BE2C (cell line): ENCODE results near the gene SAP30L.

Source experiments
- DNase-seq: peaks from one replicate; pipeline ENCODE4 v3.0.0-alpha.2; 2020
- H3K27me3 ChIP-seq: fragments of 250-450 bp; sonication (Bioruptor Pico); 2 replicates; pipeline ENCODE4 v1.5.1; 2020; ENCODE audit warnings: mild to moderate bottlenecking
- H3K36me3 ChIP-seq: fragments of 250-450 bp; sonication (Bioruptor Pico); 2 replicates; pipeline ENCODE4 v1.5.1; 2020; ENCODE audit warnings: mild to moderate bottlenecking
- H3K4me1 ChIP-seq: fragments of 250-450 bp; sonication (Bioruptor Pico); 2 replicates; pipeline ENCODE4 v1.5.1; 2020
- H3K4me3 ChIP-seq: 2 replicates; pipeline ENCODE4 v1.5.1; 2011; ENCODE audit warnings: low read depth, low read length
- H3K9me3 ChIP-seq: fragments of 250-450 bp; sonication (Bioruptor Pico); 2 replicates; pipeline ENCODE4 v1.5.1; 2020
- TF ChIP-seq, protein P1 (sequence below): IDR thresholded peaks from 2 replicates; pipeline ENCODE4 v1.5.1; 2012; ENCODE audit warnings: mild to moderate bottlenecking, low read depth, low read length

The SAP30L gene

GRCh38 chr5:154406826-154407225 lies 39.0 kb upstream of the SAP30L start:
- Histone ChIP-seq H3K9me3 (no peaks in the 10 kb centered on the region), H3K36me3 (no peaks in the 10 kb centered on the region), H3K27me3 (no peaks in the 10 kb centered on the region), H3K4me1 (peaks cover 4% of the 10 kb centered on the region; the same call in 1 of the 2 replicates), H3K4me3 (no peak overlapping the region)
- TF ChIP-seq, protein P1, sequence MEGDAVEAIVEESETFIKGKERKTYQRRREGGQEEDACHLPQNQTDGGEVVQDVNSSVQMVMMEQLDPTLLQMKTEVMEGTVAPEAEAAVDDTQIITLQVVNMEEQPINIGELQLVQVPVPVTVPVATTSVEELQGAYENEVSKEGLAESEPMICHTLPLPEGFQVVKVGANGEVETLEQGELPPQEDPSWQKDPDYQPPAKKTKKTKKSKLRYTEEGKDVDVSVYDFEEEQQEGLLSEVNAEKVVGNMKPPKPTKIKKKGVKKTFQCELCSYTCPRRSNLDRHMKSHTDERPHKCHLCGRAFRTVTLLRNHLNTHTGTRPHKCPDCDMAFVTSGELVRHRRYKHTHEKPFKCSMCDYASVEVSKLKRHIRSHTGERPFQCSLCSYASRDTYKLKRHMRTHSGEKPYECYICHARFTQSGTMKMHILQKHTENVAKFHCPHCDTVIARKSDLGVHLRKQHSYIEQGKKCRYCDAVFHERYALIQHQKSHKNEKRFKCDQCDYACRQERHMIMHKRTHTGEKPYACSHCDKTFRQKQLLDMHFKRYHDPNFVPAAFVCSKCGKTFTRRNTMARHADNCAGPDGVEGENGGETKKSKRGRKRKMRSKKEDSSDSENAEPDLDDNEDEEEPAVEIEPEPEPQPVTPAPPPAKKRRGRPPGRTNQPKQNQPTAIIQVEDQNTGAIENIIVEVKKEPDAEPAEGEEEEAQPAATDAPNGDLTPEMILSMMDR = no peak
- no peak for DNase-seq

DNA sequence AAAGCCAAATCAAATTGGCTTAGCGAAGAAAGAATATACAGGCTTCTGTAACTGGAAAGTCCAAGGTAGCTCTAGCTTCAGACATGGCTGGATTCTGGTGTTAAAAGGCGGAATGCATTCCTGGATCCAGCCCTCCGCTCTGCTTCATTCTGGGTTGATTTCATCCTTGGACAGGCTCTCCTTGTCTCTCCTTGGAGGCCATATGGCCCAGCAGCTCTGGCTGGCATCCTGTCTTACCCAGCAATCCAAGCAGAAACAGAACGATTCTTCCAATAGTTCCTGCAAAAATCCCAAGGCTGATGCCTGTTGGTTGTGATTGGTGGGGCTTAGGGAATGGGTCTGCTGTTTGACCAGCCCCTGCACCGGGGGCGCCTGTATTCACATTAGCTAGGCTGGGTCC lies 37.0 kb upstream of the SAP30L start:
- Histone ChIP-seq H3K27me3 (no peaks in the 10 kb centered on the region), H3K36me3 (no peaks in the 10 kb centered on the region), H3K4me3 (no peak overlapping the region), H3K4me1 (peaks cover 3% of the 10 kb centered on the region; the same call in 1 of the 2 replicates), H3K9me3 (no peaks in the 10 kb centered on the region)
- TF ChIP-seq, protein P1 = no peak
- no peak for DNase-seq

GRCh38 chr5:154409230-154409840 lies 36.5 kb upstream of the SAP30L start:
- Histone ChIP-seq H3K4me1 (peaks cover 3% of the 10 kb centered on the region; the same call in 1 of the 2 replicates), H3K9me3 (no peaks in the 10 kb centered on the region), H3K4me3 (no peak overlapping the region), H3K27me3 (no peaks in the 10 kb centered on the region), H3K36me3 (no peaks in the 10 kb centered on the region)
- TF ChIP-seq, protein P1 = no peak
- no peak for DNase-seq

DNA sequence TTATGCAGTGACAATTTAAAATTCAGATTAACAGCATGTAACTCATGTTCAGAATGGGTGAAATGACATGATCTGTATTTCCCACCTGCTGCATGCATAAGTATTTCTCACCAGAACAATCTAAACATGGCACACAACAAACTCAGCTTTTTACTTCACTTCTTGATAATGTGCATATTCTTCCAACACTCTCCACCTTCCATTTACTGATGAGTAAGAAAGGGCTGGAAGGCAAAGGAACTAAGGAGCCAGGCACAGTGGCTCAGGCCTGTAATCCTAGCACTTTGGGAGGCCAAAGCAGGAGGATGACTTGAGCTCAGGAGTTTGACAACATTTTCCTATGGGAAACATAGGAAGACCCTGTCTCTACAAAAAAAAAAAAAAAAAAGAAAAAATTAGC lies 35.8 kb upstream of the SAP30L start:
- no peaks in the 10 kb centered on the region for H3K27me3 ChIP-seq

GRCh38 chr5:154410786-154411185 lies 35.0 kb upstream of the SAP30L start:
- no peak for DNase-seq
- no peaks in the 10 kb centered on the region for H3K36me3 ChIP-seq
- no peaks in the 10 kb centered on the region for H3K27me3 ChIP-seq
- no peak overlapping the region for H3K4me3 ChIP-seq
- no peaks in the 10 kb centered on the region for H3K9me3 ChIP-seq
- TF ChIP-seq, protein P1 = no peak
- H3K4me1 ChIP-seq = no peaks in the 10 kb centered on the region

More for the DNA sequence above, 35.8 kb upstream of the SAP30L start:
- DNase-seq = no peak
- H3K36me3 ChIP-seq = no peaks in the 10 kb centered on the region
- H3K4me3 ChIP-seq = no peak overlapping the region
- H3K4me1 ChIP-seq = peaks cover under 1% of the 10 kb centered on the region; the same call in 1 of the 2 replicates
- TF ChIP-seq, protein P1 = no peak
- no peaks in the 10 kb centered on the region for H3K9me3 ChIP-seq

DNA sequence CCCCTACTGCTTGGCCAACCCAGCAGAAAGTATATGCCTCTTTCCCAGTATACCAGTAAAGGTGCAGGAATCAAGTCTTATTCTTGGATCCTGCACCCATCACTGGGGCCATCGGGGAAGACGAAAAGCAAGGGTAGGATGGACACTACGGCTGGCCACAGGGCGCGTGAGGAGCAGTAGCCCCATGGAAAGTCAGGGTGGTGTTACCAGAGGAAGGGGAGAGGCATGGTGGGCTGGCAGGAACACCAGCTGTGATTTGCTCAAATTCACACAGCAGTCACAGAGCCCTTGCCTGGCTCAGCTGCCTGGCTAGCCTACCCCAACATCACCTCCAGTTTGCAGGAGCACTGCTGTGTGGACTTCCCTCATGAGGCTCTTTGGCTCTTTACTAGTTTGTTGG lies 34.5 kb upstream of the SAP30L start:
- H3K4me3 ChIP-seq = no peak overlapping the region
- TF ChIP-seq, protein P1 = no peak
- no peaks in the 10 kb centered on the region for H3K9me3 ChIP-seq
- DNase-seq = no peak
- no peaks in the 10 kb centered on the region for H3K36me3 ChIP-seq
- H3K27me3 ChIP-seq = no peaks in the 10 kb centered on the region
- H3K4me1 ChIP-seq = no peaks in the 10 kb centered on the region
